Muscle layer of colon (tissue), 2 donors: Measurements from ENCODE around the gene WDR93.
"Not testable (repeated sequence)": the region's sequence is repeated elsewhere in the genome, so short reads cannot be mapped to it uniquely, and the experiment has no call there.

Source experiments
- H3K27ac ChIP-seq: one replicate; pipeline ENCODE4 v1.7.0; 2013; ENCODE audit warnings: low read depth, mild to moderate bottlenecking, low read length, moderate library complexity
- H3K27me3 ChIP-seq, 2 donors: one replicate each; pipeline ENCODE4 v1.7.0; 2013; ENCODE audit warnings: low read length in 2 of 2, mild to moderate bottlenecking in 2 of 2; ENCODE audit not compliant: insufficient read depth in 2 of 2, control insufficient read depth in 1 of 2
- H3K36me3 ChIP-seq: one replicate; pipeline ENCODE4 v1.7.0; 2013; ENCODE audit warnings: mild to moderate bottlenecking, low read length; ENCODE audit not compliant: insufficient read depth
- H3K4me1 ChIP-seq: one replicate; pipeline ENCODE4 v1.7.0; 2013; ENCODE audit warnings: mild to moderate bottlenecking, low read length; ENCODE audit not compliant: insufficient read depth
- H3K4me3 ChIP-seq, 2 donors: one replicate each; pipeline ENCODE4 v1.7.0; 2013; ENCODE audit warnings: low read length in 2 of 2, low read depth in 1 of 2, mild to moderate bottlenecking in 1 of 2, moderate library complexity in 1 of 2
- H3K9ac ChIP-seq: one replicate; pipeline ENCODE4 v1.7.0; 2013; ENCODE audit warnings: low read length
- H3K9me3 ChIP-seq: one replicate; pipeline ENCODE4 v1.7.0; 2013; ENCODE audit warnings: mild to moderate bottlenecking, low read length
- donor health status: abdominal sarcoma.
- donor health status: Adenocarcinoma of cecum.

The WDR93 gene

GRCh38 chr15:89777782-89778380 lies 87.3 kb downstream of the WDR93 start:
- Histone ChIP-seq H3K27ac (no peak overlapping the region), H3K4me1 (peaks cover 8% of the 10 kb centered on the region), H3K9ac (no peak overlapping the region), H3K36me3 (no peaks in the 10 kb centered on the region), H3K4me3 (no peak overlapping the region), H3K27me3 (no peaks in the 10 kb centered on the region), H3K9me3 (no peaks in the 10 kb centered on the region)

GRCh38 chr15:89778861-89779260 lies 88.2 kb downstream of the WDR93 start:
- no peak overlapping the region for H3K27ac ChIP-seq

GRCh38 chr15:89780601-89781000 lies 90.0 kb downstream of the WDR93 start:
- Histone ChIP-seq H3K4me3 (no peak overlapping the region), H3K9ac (no peak overlapping the region), H3K36me3 (no peaks in the 10 kb centered on the region), H3K27me3 (no peaks in the 10 kb centered on the region), H3K9me3 (no peaks in the 10 kb centered on the region), H3K27ac (no peak overlapping the region), H3K4me1 (peaks cover 7% of the 10 kb centered on the region)

More at GRCh38 chr15:89778861-89779260, 88.2 kb downstream of the WDR93 start:
- Histone ChIP-seq H3K4me3 (no peak overlapping the region), H3K9ac (no peak overlapping the region), H3K9me3 (no peaks in the 10 kb centered on the region), H3K4me1 (peaks cover 8% of the 10 kb centered on the region), H3K27me3 (no peaks in the 10 kb centered on the region), H3K36me3 (no peaks in the 10 kb centered on the region)

GRCh38 chr15:89781055-89781454 lies 90.4 kb downstream of the WDR93 start:
- H3K9me3 ChIP-seq, result no peaks in the 10 kb centered on the region
- no peaks in the 10 kb centered on the region for H3K27me3 ChIP-seq
- H3K27ac ChIP-seq, result no peak overlapping the region
- H3K36me3 ChIP-seq, result no peaks in the 10 kb centered on the region
- peaks cover 2% of the 10 kb centered on the region for H3K4me1 ChIP-seq
- H3K4me3 ChIP-seq, result no peak overlapping the region
- H3K9ac ChIP-seq, result no peak overlapping the region

GRCh38 chr15:89781891-89782618 lies 91.4 kb downstream of the WDR93 start:
- no peaks in the 10 kb centered on the region for H3K27me3 ChIP-seq
- no peak overlapping the region for H3K9ac ChIP-seq
- H3K27ac ChIP-seq, result no peak overlapping the region
- H3K4me3 ChIP-seq, result no peak overlapping the region
- no peaks in the 10 kb centered on the region for H3K36me3 ChIP-seq
- no peaks in the 10 kb centered on the region for H3K4me1 ChIP-seq
- no peaks in the 10 kb centered on the region for H3K9me3 ChIP-seq

GRCh38 chr15:89782619-89782950 lies 92.0 kb downstream of the WDR93 start:
- not testable (repeated sequence) for H3K4me3 ChIP-seq, H3K9ac ChIP-seq, H3K9me3 ChIP-seq, H3K36me3 ChIP-seq, H3K27ac ChIP-seq, H3K27me3 ChIP-seq, H3K4me1 ChIP-seq

- H3K27me3 ChIP-seq, result no peaks in the 10 kb centered on the region
- no peak overlapping the region for H3K27ac ChIP-seq
- no peaks in the 10 kb centered on the region for H3K36me3 ChIP-seq
- no peak overlapping the region for H3K9ac ChIP-seq
- no peaks in the 10 kb centered on the region for H3K4me1 ChIP-seq
- no peaks in the 10 kb centered on the region for H3K9me3 ChIP-seq
- no peak overlapping the region for H3K4me3 ChIP-seq
Measured at GRCh38 chr15:89783111-89783860, 92.7 kb downstream of the WDR93 start.

- Histone ChIP-seq H3K27ac (no peak overlapping the region), H3K27me3 (no peaks in the 10 kb centered on the region), H3K4me1 (no peaks in the 10 kb centered on the region), H3K36me3 (no peaks in the 10 kb centered on the region), H3K4me3 (no peak overlapping the region), H3K9ac (no peak overlapping the region), H3K9me3 (no peaks in the 10 kb centered on the region)
Measured at GRCh38 chr15:89783861-89784685, 93.5 kb downstream of the WDR93 start.

- H3K4me3 ChIP-seq, result no peak overlapping the region
- no peak overlapping the region for H3K9ac ChIP-seq
- H3K27ac ChIP-seq, result no peak overlapping the region
- no peaks in the 10 kb centered on the region for H3K36me3 ChIP-seq
- no peaks in the 10 kb centered on the region for H3K27me3 ChIP-seq
- H3K4me1 ChIP-seq, result no peaks in the 10 kb centered on the region
- H3K9me3 ChIP-seq, result no peaks in the 10 kb centered on the region
Measured at GRCh38 chr15:89784686-89784960, 94.0 kb downstream of the WDR93 start.

- Histone ChIP-seq H3K4me1 (no peaks in the 10 kb centered on the region), H3K9ac (no peak overlapping the region), H3K27ac (no peak overlapping the region)
Measured at GRCh38 chr15:89785064-89785773, 94.6 kb downstream of the WDR93 start.

GRCh38 chr15:89785774-89786140 lies 95.1 kb downstream of the WDR93 start:
- no peak overlapping the region for H3K27ac ChIP-seq
- H3K36me3 ChIP-seq, result no peaks in the 10 kb centered on the region
- H3K4me1 ChIP-seq, result no peaks in the 10 kb centered on the region
- H3K9me3 ChIP-seq, result no peaks in the 10 kb centered on the region
- H3K4me3 ChIP-seq, result no peak overlapping the region
- no peaks in the 10 kb centered on the region for H3K27me3 ChIP-seq
- H3K9ac ChIP-seq, result no peak overlapping the region

More at GRCh38 chr15:89785064-89785773, 94.6 kb downstream of the WDR93 start:
- Histone ChIP-seq H3K9me3 (no peaks in the 10 kb centered on the region), H3K36me3 (no peaks in the 10 kb centered on the region), H3K27me3 (no peaks in the 10 kb centered on the region), H3K4me3 (no peak overlapping the region)
